Left colon (tissue), 2 donors: ENCODE data around the gene KCNH6. TPM values are rescaled to one million over a fixed set of nuclear protein-coding genes. Genes with fewer than 3 reads are reported as not detected.

Experiments
- ATAC-seq: fragments of 200-7000 bp; cut with Tn5 transposase; one replicate; pipeline ENCODE4 v1.9.1; 2020; ENCODE audit warnings: mild to moderate bottlenecking, moderate library complexity
- DNase-seq, 2 donors: peaks; one replicate each; pipeline ENCODE4 v3.0.0-alpha.2; 2020
- intact Hi-C, 2 donors: fragments of 100-400 bp; cut with DNase I in 1 of 2; cut with micrococcal nuclease in 1 of 2; formaldehyde crosslinking; loops; one replicate each; pipeline versions ENCODE4 v1.11.2 to v1.14.0; 2022; cut with DNase I, micrococcal nuclease
- total RNA-seq, 2 donors: library from RNA; stranded (reverse); fragmentation: NEBNext Ultra II Directional; extraction: Animal tissue kit (Norgen Biotek cat#: 25700); gene quantifications; one replicate each; pipeline ENCODE4 v1.2.1, GENCODE V29; 2021
- donor health status: DM: no; HTN: no; CAD: no.
- donor health status: DM: yes; HTN: yes; CAD: no.

The KCNH6 gene
- total RNA-seq, 2 donors from 2014 or later: 0.58 to 1.1 TPM

DNA sequence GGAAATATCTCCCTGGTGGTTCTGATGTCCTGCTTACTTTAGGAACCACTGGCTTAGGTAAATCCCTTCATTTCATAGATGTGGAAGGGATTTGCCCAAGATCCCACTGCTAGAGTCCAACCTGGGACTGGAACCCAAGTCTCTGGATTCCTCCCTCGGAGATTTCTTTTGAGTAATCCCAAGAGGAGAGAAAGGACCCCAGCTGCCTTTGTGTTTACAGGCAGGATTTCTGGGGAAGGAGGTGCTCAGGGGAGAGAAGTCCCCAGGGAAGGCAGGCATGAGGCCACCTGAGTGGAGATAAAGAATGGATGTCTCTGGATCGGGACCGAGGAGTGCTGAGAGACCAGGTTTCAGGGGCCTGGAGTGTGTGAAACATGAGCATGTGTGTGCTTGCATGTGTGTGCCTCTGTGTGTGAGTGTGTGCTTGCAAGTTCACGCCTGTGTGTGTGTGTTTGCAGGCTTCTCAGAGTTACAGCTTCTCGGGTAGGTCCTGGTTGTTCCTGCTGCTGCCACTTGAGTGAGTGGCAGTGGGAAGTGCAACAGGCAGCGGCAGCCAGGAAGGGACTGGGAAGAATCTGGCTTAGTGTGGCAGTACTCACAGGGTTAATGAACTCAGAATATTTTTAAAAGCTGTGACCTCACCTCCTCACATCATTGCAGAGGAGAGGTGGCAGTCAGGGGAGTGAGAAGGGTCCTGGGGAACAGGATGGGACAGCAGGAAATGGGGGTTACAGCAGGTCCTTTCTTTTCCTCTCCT lies 2.2 kb downstream of the KCNH6 start:
- DNase-seq (no peak), ATAC-seq (no peak)
- intact Hi-C loops: no loop called here

DNA sequence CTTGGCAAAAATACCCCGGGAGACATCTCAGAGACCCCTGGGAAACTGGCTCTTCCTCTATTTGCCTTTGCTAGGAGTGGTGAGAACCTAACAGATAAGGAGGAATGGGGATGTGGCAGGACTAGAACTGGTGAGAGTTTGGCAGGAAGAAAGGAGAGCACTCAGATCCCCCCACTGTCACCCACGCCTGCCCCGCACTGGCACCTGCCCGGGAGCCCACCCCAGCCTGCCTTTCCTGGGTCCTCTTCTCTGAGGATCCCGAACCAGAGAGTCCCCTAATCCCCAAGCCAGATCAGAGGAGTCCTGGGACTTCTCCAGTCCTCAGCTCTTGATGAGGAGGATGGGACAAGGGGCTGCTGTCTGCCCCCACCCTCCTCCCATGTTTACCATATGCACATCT lies 3.7 kb downstream of the KCNH6 start:
- no peak for ATAC-seq
- intact Hi-C loops: no loop called here
- DNase-seq: no peak

DNA sequence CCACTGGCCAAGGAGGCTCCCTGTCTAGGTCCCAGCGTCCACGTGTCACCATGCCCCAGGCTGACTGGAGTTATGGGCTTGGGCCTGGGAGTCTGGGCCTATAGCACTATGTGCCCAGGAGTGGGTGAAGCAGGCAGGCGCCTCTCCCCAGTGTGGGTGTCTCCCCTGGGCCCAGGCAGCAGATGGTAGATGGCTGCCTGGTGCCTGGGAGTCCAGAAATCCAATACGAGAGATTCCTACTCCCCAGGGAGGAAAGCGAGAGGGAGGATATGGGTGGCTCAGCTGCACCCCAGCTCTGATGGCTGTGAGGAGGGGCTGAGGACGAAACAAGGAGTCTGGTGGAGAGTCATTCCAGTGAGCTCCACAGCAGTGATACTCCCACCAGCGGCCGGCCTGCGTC lies 5.0 kb downstream of the KCNH6 start:
- DNase-seq (no peak), ATAC-seq (no peak)
- intact Hi-C loops: no loop called here

DNA sequence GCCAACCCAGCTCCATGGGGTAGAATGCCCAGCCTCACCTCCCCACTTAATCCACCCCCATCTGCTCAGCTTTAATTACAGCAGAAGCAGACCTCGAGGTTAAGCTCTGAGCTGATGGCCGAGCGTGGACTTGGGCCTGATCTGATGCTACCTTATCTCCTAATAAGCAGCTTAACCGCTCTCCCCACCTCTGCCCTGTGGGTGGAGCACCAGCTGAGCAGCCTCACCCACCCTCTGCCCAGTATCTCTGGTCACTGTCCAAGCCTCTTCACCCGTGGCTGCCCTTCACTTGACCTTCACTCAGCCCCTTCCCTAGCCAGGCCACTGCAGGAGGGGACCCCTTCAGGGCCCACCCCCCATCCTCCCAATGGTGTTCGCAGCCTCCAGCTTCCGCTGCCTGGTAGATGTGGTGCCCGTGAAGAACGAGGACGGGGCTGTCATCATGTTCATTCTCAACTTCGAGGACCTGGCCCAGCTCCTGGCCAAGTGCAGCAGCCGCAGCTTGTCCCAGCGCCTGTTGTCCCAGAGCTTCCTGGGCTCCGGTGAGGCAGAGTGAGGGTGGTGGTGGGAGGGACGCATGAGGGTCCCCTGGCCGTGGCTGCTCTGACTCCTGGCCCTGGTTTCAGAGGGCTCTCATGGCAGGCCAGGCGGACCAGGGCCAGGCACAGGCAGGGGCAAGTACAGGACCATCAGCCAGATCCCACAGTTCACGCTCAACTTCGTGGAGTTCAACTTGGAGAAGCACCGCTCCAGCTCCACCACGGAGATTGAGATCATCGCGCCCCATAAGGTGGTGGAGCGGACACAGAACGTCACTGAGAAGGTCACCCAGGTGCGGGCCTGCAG lies 6.8 kb downstream of the KCNH6 start:
- no peak for DNase-seq
- ATAC-seq: no peak
- intact Hi-C loops: no loop called here

DNA sequence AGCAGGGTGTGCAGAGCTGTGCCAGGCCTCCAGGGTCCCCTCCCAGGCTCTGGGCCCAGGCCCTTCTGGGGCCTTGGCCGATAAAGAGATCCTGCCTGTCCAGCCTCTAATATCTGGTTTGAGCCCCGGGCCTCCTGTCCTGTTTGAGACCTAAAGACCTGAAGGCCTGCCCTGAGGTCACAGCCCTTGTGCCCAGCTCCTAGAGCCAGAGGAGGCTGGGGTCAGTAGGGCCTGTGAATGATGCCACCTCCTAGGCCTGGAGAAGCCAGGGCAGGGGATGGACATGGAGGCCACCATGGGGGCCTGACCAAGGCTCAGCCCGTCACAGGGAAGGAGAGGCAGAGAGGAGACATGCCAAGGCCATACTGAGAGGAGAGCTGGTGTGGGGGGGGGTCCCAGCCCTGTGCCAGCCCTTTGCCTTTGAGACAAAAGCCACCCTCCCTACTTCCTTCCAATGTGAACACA lies 7.4 kb downstream of the KCNH6 start:
- no peak for DNase-seq
- intact Hi-C loops: no loop called here
- no peak for ATAC-seq

DNA sequence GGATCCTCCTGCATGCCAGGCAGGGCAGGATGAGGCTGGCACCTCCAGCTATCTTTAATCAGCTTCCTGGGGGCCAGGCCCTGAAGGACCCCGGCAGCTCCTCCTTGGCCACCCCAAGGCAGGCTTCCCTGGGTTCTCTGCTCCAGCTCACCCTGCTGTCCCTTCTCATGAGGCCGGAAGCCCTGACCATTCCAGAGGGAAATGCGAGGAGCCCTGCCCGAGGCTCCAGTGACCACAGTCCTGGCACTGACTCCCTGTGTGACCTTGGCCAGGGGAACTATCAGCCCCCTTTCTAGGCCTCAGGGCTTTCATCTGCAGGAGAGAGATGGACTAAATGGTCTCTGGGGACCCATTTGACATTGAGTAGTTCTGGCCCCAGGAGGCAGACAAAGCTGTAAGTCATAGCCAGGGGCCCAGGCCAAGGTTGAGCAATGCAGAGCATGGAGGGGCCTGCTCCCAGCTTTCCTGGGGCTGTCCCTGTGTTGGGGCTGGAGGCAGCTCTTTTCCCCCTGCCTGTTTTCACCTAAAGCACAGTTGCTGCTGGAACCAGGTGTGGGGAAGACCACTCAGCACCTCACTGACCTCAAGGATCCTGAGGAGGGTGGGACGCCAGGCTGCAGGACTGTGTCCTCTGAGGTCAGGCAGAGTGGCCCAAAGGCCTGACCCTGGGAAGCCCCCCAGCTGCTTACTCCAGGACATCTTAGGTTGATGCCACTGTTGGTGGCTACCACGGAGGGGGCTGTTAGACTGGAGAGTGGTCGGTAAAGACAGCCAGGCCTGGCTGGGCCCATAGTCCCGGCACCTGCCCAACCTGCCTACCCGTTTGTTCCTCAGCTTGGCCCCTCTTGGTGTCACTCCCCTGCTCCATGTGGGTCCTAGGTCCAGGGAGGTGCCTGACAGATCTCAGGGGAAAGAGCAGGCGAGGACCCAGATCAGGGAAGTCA lies 8.1 kb downstream of the KCNH6 start:
- intact Hi-C loops: no loop called here
- DNase-seq (no peak), ATAC-seq (no peak)

DNA sequence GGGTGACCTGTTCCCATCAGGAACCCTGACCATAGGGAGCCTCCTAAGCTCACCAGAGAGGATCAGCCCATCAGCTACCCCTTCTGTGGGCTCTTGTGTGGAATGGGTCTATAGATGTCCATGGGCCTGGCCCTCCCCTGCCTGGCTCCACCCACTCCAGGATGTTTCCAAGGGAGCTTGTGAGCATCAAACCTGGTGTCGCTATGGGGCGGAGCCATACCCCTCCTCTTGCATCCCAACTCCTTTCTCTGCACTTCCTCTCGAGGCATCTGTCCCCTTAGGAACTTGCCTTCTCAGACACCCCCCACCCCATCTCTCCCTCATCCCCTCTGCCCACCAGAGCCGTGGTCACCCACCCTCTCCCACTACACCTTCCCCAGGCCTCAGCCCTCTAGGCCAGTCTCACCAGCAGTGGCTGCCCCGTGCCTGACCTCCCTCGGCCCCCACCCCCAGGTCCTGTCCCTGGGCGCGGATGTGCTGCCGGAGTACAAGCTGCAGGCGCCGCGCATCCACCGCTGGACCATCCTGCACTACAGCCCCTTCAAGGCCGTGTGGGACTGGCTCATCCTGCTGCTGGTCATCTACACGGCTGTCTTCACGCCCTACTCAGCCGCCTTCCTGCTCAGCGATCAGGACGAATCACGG lies 10.4 kb downstream of the KCNH6 start:
- ATAC-seq: no peak
- intact Hi-C loops: no loop called here
- DNase-seq: no peak

DNA sequence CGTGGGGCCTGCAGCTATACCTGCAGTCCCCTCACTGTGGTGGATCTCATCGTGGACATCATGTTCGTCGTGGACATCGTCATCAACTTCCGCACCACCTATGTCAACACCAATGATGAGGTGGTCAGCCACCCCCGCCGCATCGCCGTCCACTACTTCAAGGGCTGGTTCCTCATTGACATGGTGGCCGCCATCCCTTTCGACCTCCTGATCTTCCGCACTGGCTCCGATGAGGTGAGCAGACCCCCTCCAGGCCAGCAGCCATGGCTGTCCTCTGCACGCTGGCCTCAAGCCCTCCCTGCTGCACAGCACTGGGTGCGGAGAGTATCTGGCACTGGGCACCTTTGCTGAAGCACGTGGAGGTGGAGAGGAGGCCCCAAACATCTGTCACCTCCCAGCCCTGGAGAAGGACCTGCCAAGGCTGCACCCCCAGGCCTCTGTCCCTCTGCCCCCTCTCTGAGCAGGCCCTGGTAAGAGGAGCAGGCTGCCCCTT lies 11.0 kb downstream of the KCNH6 start:
- no peak for DNase-seq
- ATAC-seq: no peak
- intact Hi-C loops: no loop called here

DNA sequence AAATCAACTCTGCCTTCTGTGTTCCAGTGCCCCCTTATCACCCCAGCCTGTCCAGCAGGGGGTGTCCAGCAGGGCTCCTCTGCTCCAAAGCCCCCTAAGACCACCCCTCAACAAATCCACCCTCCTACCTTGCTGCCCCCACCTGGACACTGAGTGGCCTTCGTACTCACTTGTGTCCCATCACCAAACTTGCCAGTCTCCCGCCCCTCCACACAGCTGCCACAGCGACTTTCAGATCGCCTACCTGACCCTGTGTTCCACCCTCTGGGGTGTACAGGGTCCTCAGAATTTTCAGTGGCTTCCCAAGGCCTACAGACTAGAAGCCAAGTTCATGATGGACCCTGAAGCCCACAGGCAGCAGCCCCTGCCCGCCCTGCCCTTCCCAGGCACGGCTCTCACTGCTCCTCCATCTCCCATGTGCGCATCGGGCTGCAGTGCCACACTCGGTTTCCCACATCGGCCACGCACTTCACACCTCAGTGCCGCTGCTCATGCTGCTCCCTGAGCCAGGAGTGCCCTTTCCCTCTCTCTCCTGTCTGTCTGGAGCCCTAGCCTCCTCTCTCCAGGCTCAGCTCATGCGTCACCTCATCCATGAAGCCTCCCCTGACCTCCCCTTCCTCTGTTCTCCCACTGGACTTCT lies 11.8 kb downstream of the KCNH6 start:
- DNase-seq: no peak
- intact Hi-C loops: no loop called here
- no peak for ATAC-seq

DNA sequence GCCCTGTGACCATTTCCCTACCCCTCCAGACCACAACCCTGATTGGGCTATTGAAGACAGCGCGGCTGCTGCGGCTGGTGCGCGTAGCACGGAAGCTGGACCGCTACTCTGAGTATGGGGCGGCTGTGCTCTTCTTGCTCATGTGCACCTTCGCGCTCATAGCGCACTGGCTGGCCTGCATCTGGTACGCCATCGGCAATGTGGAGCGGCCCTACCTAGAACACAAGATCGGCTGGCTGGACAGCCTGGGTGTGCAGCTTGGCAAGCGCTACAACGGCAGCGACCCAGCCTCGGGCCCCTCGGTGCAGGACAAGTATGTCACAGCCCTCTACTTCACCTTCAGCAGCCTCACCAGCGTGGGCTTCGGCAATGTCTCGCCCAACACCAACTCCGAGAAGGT lies 12.5 kb downstream of the KCNH6 start:
- DNase-seq (no peak), ATAC-seq (no peak)
- intact Hi-C loops: no loop called here

DNA sequence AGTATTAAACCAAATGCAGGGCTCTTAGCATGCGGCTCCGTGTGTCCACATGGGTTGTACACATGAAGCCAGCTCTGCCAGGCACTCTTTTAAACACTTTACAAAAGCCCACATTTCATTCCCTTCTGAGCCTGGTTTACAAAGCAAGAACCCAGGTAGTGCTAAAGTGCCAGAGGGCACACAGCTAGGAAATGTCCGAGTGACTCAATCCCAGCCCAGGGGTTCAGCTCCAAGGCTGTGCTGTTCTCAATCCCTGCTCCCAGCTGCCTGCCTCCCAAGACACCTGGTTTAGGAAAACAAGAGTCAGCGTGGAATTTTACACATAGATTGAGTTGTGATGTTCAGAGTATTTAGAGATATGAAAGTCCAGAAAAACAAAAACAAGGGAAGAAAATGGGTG lies 13.8 kb downstream of the KCNH6 start:
- no peak for ATAC-seq

DNA sequence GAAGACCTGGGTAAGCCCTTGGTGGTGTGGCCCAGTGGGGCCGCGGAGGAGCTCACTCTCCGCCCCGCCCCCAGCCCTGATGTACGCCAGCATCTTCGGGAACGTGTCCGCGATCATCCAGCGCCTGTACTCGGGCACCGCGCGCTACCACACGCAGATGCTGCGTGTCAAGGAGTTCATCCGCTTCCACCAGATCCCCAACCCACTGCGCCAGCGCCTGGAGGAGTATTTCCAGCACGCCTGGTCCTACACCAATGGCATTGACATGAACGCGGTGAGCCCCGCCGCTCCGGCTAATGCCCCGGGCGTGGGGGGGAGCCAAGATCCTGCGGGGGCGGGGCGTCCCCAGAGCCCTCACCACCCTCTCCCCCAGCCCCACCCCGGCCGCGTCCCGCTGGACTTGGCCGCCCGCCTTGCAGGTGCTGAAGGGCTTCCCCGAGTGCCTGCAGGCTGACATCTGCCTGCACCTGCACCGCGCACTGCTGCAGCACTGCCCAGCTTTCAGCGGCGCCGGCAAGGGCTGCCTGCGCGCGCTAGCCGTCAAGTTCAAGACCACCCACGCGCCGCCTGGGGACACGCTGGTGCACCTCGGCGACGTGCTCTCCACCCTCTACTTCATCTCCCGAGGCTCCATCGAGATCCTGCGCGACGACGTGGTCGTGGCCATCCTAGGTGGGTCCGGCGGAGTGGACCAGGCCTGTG lies 15.0 kb downstream of the KCNH6 start:
- DNase-seq (no peak), ATAC-seq (peak; percentile 50)
- intact Hi-C loops: no loop called here

More for the DNA sequence above, 13.8 kb downstream of the KCNH6 start:
- intact Hi-C loops: no loop called here
- no peak for DNase-seq

DNA sequence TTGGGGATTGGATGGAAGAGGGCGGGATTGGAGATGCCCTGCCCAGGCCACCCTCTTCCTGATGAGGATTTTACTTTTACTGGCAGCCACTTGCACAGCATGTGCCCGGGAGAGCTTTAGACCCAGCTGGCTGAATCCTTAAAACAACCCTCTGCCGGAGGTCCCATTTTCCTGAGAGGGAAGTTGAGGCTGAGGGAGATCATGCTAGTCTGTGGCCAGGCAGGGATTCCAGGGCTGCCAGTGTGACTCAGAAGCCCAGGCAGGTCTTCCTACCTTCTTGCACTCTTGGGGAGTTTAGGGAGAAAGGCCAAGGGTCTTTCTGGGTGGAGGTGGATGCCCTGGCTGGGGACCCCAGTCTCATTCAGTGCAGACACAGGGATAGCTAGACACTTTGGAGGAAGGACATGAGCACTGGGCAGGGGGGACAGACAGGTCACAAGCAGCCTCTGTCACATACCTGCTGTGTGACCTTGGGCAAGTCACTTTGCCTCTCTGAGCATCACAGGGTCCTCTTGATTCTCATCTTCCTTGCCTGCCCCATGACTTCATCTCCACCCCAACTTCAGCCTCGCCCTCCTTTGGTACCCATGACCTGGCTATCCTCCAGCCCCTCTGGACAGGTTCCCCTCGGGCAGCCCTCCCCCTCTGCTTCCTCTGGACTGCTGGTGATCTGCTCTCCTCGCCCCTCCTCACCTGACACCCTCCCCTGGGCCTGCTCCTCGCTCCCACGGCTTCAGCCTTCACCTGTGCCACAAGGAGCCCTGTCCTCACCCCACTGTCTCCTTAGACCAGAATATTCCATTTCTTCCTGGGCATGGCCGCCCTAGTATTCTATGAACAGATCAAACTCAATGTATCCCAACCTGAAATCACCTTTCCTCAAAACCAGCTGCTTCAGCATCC lies 15.8 kb downstream of the KCNH6 start:
- no peak for DNase-seq
- intact Hi-C loops: no loop called here
- ATAC-seq: no peak

DNA sequence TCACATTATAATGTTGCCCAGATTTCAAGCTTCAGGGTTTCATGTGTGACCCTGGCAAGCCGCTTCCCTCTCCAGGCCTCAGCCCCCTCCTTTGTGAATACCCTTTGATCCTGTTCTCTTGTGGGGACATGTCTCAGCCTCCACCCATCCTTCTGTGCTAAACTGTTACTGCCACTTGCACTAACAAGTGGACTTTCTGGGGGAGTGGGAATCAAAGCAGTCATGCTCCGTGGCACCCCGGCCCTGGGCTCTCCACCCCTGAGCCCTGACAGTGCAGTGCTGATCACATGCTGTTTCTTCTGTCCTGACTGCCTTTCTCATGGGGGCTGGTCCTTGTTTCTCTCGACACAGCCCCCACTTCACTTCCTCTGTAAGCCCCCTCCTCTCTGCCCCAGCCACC lies 17.4 kb downstream of the KCNH6 start:
- intact Hi-C loops: no loop called here
- ATAC-seq (no peak), DNase-seq (no peak)

DNA sequence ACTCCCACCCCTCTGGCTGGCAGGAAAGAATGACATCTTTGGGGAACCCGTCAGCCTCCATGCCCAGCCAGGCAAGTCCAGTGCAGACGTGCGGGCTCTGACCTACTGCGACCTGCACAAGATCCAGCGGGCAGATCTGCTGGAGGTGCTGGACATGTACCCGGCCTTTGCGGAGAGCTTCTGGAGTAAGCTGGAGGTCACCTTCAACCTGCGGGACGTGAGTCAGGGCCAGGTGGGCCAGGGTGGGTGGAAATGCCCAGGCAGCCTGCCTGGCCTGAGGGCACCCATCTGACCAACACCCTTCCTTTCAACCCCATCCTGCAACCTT lies 19.0 kb downstream of the KCNH6 start:
- DNase-seq (no peak), ATAC-seq (no peak)
- intact Hi-C loops: no loop called here

DNA sequence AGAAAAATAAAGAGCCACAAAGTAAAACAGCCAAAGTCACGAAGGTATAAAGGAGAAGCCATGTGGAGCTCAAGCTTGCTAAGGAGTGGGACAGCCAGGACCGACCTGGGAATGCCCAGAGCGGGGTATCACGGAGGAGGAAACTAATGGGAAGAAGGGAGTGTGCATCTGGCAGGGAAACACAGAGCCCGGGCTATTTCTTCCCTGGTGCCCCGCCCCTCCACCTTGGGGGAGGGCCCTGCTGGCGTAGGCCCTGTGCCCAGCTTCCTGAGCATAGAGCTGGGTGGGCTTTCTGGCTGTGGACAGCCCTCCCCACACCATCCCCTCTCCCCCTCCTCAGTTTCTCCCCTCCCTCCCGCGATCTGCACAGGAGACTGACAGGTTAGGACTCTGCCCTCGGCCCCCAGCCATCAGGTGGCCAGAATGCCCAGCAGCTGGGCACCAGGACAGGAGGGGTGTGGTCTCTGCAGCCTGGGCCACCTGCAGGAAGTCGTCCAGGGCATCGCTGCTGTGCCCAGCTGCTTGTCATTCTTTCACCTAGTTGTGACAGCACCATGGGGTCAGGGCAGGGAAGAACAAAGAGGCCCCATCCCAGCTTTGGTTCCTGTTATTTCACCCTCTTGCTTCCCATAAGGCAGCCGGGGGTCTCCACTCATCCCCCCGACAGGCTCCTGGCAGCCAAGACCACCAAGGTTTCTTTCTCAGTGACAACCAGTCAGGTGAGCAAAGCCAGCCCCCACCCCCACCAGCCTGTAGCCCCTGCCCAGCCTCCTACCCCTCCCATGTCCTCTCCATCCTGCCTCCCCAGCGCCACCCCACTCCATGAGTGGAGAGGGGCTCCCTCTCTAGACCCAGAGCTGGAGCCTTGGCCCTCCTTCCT lies 20.0 kb downstream of the KCNH6 start:
- DNase-seq (peak; percentile 50 to 56), ATAC-seq (peak; percentile 91)
- intact Hi-C loops: no loop called here
